ENCODE data around the gene FOXJ2. TPM values are rescaled to one million over a fixed set of nuclear protein-coding genes. Genes with fewer than 3 reads are reported as not detected.
"Not testable (repeated sequence)": the region's sequence is repeated elsewhere in the genome, so short reads cannot be mapped to it uniquely, and the experiment has no call there.

Gene FOXJ2
- total RNA-seq, 1 experiment from 2014 or later = 6.9 TPM

GRCh38 chr12:8087666-8088065 is 55.1 kb downstream of the FOXJ2 start:
- no peak overlapping the region for H3K27ac ChIP-seq (ENCODE audit: low read length)
- H3K27me3 ChIP-seq (ENCODE audit: low read length) = no peaks in the 10 kb centered on the region
- CTCF ChIA-PET = interaction anchor here (0.6 kb wide), 1 partner anchor 154 kb away, joined by 3 read pairs; no protein-coding TSS in a partner anchor
- intact Hi-C loops (cut with micrococcal nuclease) = no loop called here
- no TSS peak for BruUV-seq (replicated peaks)
- H3K4me3 ChIP-seq (ENCODE audit: low read length) = no peak overlapping the region
- ATAC-seq (no peak), DNase-seq (no peak)
- no peaks in the 10 kb centered on the region for H3F3A ChIP-seq (ENCODE audit: low read length, unreplicated experiment)
- POLR2A ChIA-PET (ENCODE audit: unreplicated experiment) = interaction anchor here (0.6 kb wide), 1 partner anchor 11 kb away, joined by 5 read pairs; no protein-coding TSS in a partner anchor
- no peak overlapping the region for H3K4me2 ChIP-seq (ENCODE audit: low read length)
- peaks cover 4% of the 10 kb centered on the region; the same call in 1 of the 2 replicates for H3K36me3 ChIP-seq (ENCODE audit: low read depth, low read length)
- peaks cover 59% of the 10 kb centered on the region for H3K79me2 ChIP-seq (ENCODE audit: low read length)
- no peak overlapping the region for H2AFZ ChIP-seq (ENCODE audit: low read length)
- H4K20me1 ChIP-seq (ENCODE audit: low read length) = no peaks in the 10 kb centered on the region
- no peak for TF ChIP-seq EZH2 (IDR thresholded peaks at IDR 0.05; ENCODE audit: low read length, unreplicated experiment)
- no peak for TF ChIP-seq EZH2phosphoT487 (IDR thresholded peaks at IDR 0.05; ENCODE audit: borderline replicate concordance, low read length)
- TF ChIP-seq CTCF (conservative IDR thresholded peaks at IDR 0.05; ENCODE audit: low read depth, low read length) = no peak
- H3K9me2 ChIP-seq (replicated peaks; ENCODE audit: low read length) = no peaks in the 10 kb centered on the region
- no peak overlapping the region for H3K9ac ChIP-seq (ENCODE audit: low read length)
- peaks cover 5% of the 10 kb centered on the region; the same call in 1 of the 2 replicates for H3K4me1 ChIP-seq (ENCODE audit: insufficient read depth, low read length)
- H3K9me3 ChIP-seq (ENCODE audit: low read length) = no peaks in the 10 kb centered on the region

GRCh38 chr12:8088574-8088973 is 56.1 kb downstream of the FOXJ2 start:
- TF ChIP-seq EZH2phosphoT487 (IDR thresholded peaks at IDR 0.05; ENCODE audit: borderline replicate concordance, low read length) = no peak
- TF ChIP-seq CTCF (conservative IDR thresholded peaks at IDR 0.05; ENCODE audit: low read depth, low read length) = no peak
- TF ChIP-seq EZH2 (IDR thresholded peaks at IDR 0.05; ENCODE audit: low read length, unreplicated experiment) = no peak
- intact Hi-C loops (cut with micrococcal nuclease) = no loop called here

GRCh38 chr12:8089277-8089676 is 56.8 kb downstream of the FOXJ2 start:
- H3K4me2 ChIP-seq (ENCODE audit: low read length); ATAC-seq; H3F3A ChIP-seq (ENCODE audit: low read length, unreplicated experiment); H3K36me3 ChIP-seq (ENCODE audit: low read depth, low read length); H3K4me3 ChIP-seq (ENCODE audit: low read length); H3K27ac ChIP-seq (ENCODE audit: low read length); POLR2A ChIA-PET (ENCODE audit: unreplicated experiment); H3K27me3 ChIP-seq (ENCODE audit: low read length); H3K9me2 ChIP-seq (replicated peaks; ENCODE audit: low read length); H3K9ac ChIP-seq (ENCODE audit: low read length); intact Hi-C loops (cut with micrococcal nuclease); H2AFZ ChIP-seq (ENCODE audit: low read length); CTCF ChIA-PET; H3K4me1 ChIP-seq (ENCODE audit: insufficient read depth, low read length); BruUV-seq (replicated peaks); DNase-seq; H3K9me3 ChIP-seq (ENCODE audit: low read length); H4K20me1 ChIP-seq (ENCODE audit: low read length): not testable (repeated sequence)
- H3K79me2 ChIP-seq (ENCODE audit: low read length) = peaks cover 43% of the 10 kb centered on the region

More at GRCh38 chr12:8088574-8088973, 56.1 kb downstream of the FOXJ2 start:
- DNase-seq (no peak), ATAC-seq (no peak)
- Histone ChIP-seq H3K36me3 (ENCODE audit: low read depth, low read length) (peaks cover 10% of the 10 kb centered on the region; the same call in 1 of the 2 replicates), H3K9me2 (replicated peaks; ENCODE audit: low read length) (no peaks in the 10 kb centered on the region), H3K4me2 (ENCODE audit: low read length) (no peak overlapping the region), H3K4me3 (ENCODE audit: low read length) (no peak overlapping the region), H2AFZ (ENCODE audit: low read length) (no peak overlapping the region), H4K20me1 (ENCODE audit: low read length) (no peaks in the 10 kb centered on the region), H3K9ac (ENCODE audit: low read length) (no peak overlapping the region), H3K27me3 (ENCODE audit: low read length) (no peaks in the 10 kb centered on the region), H3K79me2 (ENCODE audit: low read length) (peaks cover 50% of the 10 kb centered on the region), H3K9me3 (ENCODE audit: low read length) (no peaks in the 10 kb centered on the region), H3F3A (ENCODE audit: low read length, unreplicated experiment) (no peaks in the 10 kb centered on the region), H3K27ac (ENCODE audit: low read length) (no peak overlapping the region), H3K4me1 (ENCODE audit: insufficient read depth, low read length) (no peaks in the 10 kb centered on the region)
- ChIA-PET POLR2A (ENCODE audit: unreplicated experiment) (no interaction called here), CTCF (no interaction called here)
- BruUV-seq (replicated peaks) = no TSS peak
